NCI-H1694 treated with DMSO at 0.1 percent for 48 hours (cell line): Measurements from ENCODE around the gene PROKR1.
"Not testable (repeated sequence)": the region's sequence is repeated elsewhere in the genome, so short reads cannot be mapped to it uniquely, and the experiment has no call there.

Experiments used
- DNase-seq: peaks from one replicate; lab custom pipeline; 2025; lab: John Stamatoyannopoulos, UW

Gene PROKR1

GRCh38 chr2:68658266-68658665 lies 14.9 kb downstream of the PROKR1 start:
- no peak for DNase-seq

- DNase-seq, result no peak
Measured at GRCh38 chr2:68659081-68659480, 15.7 kb downstream of the PROKR1 start.

GRCh38 chr2:68660658-68661057 lies 17.3 kb downstream of the PROKR1 start:
- DNase-seq, result no peak

- DNase-seq, result no peak
Measured at GRCh38 chr2:68662466-68662865, 19.1 kb downstream of the PROKR1 start.

GRCh38 chr2:68663371-68664156 lies 20.2 kb downstream of the PROKR1 start:
- DNase-seq, result no peak

- DNase-seq, result no peak
Measured at GRCh38 chr2:68667371-68667770, 24.0 kb downstream of the PROKR1 start.

GRCh38 chr2:68669651-68670050 lies 26.3 kb downstream of the PROKR1 start:
- no peak for DNase-seq

- no peak for DNase-seq
Measured at GRCh38 chr2:68671961-68672360, 28.6 kb downstream of the PROKR1 start.

GRCh38 chr2:68673631-68674030 lies 30.3 kb downstream of the PROKR1 start:
- DNase-seq, result no peak

GRCh38 chr2:68675470-68675869 lies 32.1 kb downstream of the PROKR1 start:
- DNase-seq, result no peak

- not testable (repeated sequence) for DNase-seq
Measured at GRCh38 chr2:68677837-68678236, 34.5 kb downstream of the PROKR1 start.

- DNase-seq, result not testable (repeated sequence)
Measured at GRCh38 chr2:68679166-68679916, 36.0 kb downstream of the PROKR1 start.

GRCh38 chr2:68679917-68680267 lies 36.5 kb downstream of the PROKR1 start:
- DNase-seq, result not testable (repeated sequence)

GRCh38 chr2:68684197-68684596 lies 40.8 kb downstream of the PROKR1 start:
- DNase-seq, result no peak

GRCh38 chr2:68686178-68686577 lies 42.8 kb downstream of the PROKR1 start:
- DNase-seq, result no peak

GRCh38 chr2:68687018-68687417 lies 43.6 kb downstream of the PROKR1 start:
- DNase-seq, result no peak

- no peak for DNase-seq
Measured at GRCh38 chr2:68689553-68690537, 46.5 kb downstream of the PROKR1 start.

GRCh38 chr2:68690851-68691250 lies 47.5 kb downstream of the PROKR1 start:
- DNase-seq, result no peak

- no peak for DNase-seq
Measured at GRCh38 chr2:68692511-68692910, 49.1 kb downstream of the PROKR1 start.

GRCh38 chr2:68693951-68694350 lies 50.6 kb downstream of the PROKR1 start:
- DNase-seq, result peak; percentile 73

GRCh38 chr2:68695971-68696370 lies 52.6 kb downstream of the PROKR1 start:
- no peak for DNase-seq

- no peak for DNase-seq
Measured at GRCh38 chr2:68696554-68696953, 53.2 kb downstream of the PROKR1 start.
